Measurements from ENCODE around the gene ANKMY1.

DNA sequence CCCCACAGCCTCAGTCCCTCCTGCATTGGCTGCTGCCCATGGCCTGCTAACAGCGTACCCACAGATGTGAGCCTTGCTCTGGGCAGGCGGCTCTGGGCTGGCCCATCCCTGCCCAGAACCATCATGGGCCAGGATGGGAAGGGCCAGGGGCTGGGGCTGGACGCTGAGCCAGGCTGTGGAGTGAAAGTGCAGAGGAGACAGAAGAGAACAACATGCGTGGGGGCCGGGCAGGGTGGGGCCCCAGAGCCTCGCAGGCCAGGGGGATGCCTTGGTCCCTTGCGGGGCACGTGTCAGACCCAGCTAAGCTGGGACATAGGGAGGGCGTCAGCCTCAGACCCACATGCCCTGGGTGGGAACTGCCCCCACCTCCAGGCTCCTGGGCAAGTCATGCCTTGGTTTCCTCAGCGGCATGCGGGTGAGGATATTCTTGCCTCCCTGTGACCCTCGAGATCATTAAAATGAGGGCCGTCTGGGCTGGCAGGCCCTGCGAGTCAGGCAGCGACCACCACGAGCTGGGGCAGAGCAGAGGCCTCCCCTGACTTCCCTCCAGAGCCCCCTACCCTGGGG lies 95.0 kb downstream of the ANKMY1 start:
- TF ChIP-seq, protein P1, sequence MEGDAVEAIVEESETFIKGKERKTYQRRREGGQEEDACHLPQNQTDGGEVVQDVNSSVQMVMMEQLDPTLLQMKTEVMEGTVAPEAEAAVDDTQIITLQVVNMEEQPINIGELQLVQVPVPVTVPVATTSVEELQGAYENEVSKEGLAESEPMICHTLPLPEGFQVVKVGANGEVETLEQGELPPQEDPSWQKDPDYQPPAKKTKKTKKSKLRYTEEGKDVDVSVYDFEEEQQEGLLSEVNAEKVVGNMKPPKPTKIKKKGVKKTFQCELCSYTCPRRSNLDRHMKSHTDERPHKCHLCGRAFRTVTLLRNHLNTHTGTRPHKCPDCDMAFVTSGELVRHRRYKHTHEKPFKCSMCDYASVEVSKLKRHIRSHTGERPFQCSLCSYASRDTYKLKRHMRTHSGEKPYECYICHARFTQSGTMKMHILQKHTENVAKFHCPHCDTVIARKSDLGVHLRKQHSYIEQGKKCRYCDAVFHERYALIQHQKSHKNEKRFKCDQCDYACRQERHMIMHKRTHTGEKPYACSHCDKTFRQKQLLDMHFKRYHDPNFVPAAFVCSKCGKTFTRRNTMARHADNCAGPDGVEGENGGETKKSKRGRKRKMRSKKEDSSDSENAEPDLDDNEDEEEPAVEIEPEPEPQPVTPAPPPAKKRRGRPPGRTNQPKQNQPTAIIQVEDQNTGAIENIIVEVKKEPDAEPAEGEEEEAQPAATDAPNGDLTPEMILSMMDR (conservative IDR thresholded peaks at IDR 0.05; ENCODE audit: low read length): no peak
- no peak for TF ChIP-seq EZH2phosphoT487 (IDR thresholded peaks at IDR 0.05; ENCODE audit: borderline replicate concordance)
